Measurements from ENCODE around the gene MRFAP1L1.

MRFAP1L1 gene

GRCh38 chr4:6716018-6716911 is 6.6 kb upstream of the MRFAP1L1 start, which contains the start of gene BLOC1S4:
BLOC1S4 (plus strand) TSS chr4:6716174; CDS start chr4:6716210, 36 bp downstream.
- peak; percentile 80 for DNase-seq (ENCODE audit: low read depth)

GRCh38 chr4:6715704-6716017 is 6.0 kb upstream of the MRFAP1L1 start:
- no peak for DNase-seq (ENCODE audit: low read depth)

- no peak for DNase-seq (ENCODE audit: low read depth)
Observed at GRCh38 chr4:6714954-6715353, 5.3 kb upstream of the MRFAP1L1 start.

GRCh38 chr4:6710996-6711395 is 1.3 kb upstream of the MRFAP1L1 start:
- no peak for DNase-seq (ENCODE audit: low read depth)

- DNase-seq (ENCODE audit: low read depth) = no peak
Observed at GRCh38 chr4:6710282-6710681, 617 bp upstream of the MRFAP1L1 start.

- no peak for DNase-seq (ENCODE audit: low read depth)
Observed at GRCh38 chr4:6706173-6706572, 3.5 kb downstream of the MRFAP1L1 start.

GRCh38 chr4:6705646-6706045 is 4.0 kb downstream of the MRFAP1L1 start:
- no peak for DNase-seq (ENCODE audit: low read depth)

GRCh38 chr4:6703786-6704185 is 5.9 kb downstream of the MRFAP1L1 start:
- DNase-seq (ENCODE audit: low read depth) = no peak

GRCh38 chr4:6702761-6703160 is 6.9 kb downstream of the MRFAP1L1 start:
- DNase-seq (ENCODE audit: low read depth) = no peak

GRCh38 chr4:6701371-6701770 is 8.3 kb downstream of the MRFAP1L1 start:
- DNase-seq (ENCODE audit: low read depth) = no peak

GRCh38 chr4:6699903-6700302 is 9.8 kb downstream of the MRFAP1L1 start:
- DNase-seq (ENCODE audit: low read depth) = no peak

- DNase-seq (ENCODE audit: low read depth) = no peak
Observed at GRCh38 chr4:6699388-6699787, 10.3 kb downstream of the MRFAP1L1 start.

- no peak for DNase-seq (ENCODE audit: low read depth)
Observed at GRCh38 chr4:6697131-6697530, 12.5 kb downstream of the MRFAP1L1 start.

GRCh38 chr4:6696611-6697010 is 13.1 kb downstream of the MRFAP1L1 start:
- DNase-seq (ENCODE audit: low read depth) = no peak

- no peak for DNase-seq (ENCODE audit: low read depth)
Observed at GRCh38 chr4:6695660-6696610, 13.7 kb downstream of the MRFAP1L1 start.

- DNase-seq (ENCODE audit: low read depth) = no peak
Observed at GRCh38 chr4:6694177-6694901, 15.3 kb downstream of the MRFAP1L1 start.

- no peak for DNase-seq (ENCODE audit: low read depth)
Observed at GRCh38 chr4:6693231-6694176, 16.2 kb downstream of the MRFAP1L1 start, which contains the start of gene S100P. S100P (plus strand) TSS chr4:6693878; CDS start chr4:6693933, 55 bp downstream.

- no peak for DNase-seq (ENCODE audit: low read depth)
Observed at GRCh38 chr4:6692806-6693205, 16.9 kb downstream of the MRFAP1L1 start.

GRCh38 chr4:6692379-6692778 is 17.3 kb downstream of the MRFAP1L1 start:
- DNase-seq (ENCODE audit: low read depth) = no peak

- no peak for DNase-seq (ENCODE audit: low read depth)
Observed at GRCh38 chr4:6689506-6689960, 20.1 kb downstream of the MRFAP1L1 start.
